Caco-2 (cell line): ENCODE measurements around the gene KERA. TPM values are rescaled to one million over a fixed set of nuclear protein-coding genes. Genes with fewer than 3 reads are reported as not detected.

Experiments used
- BruUV-seq: library from RNA; stranded (reverse); fragments of 400-500 nt; replicated peaks from 2 replicates; lab custom pipeline; 2021; lab: Mats Ljungman, UMichigan
- CTCF ChIA-PET: fragments of 300-600 bp; sonication (Branson Sonifier 250); formaldehyde crosslinking; loops from one replicate; lab custom pipeline; 2022; ENCODE audit warnings: antibody characterized with exemption; lab: Charles Lee
- POLR2A ChIA-PET: fragments of 300-600 bp; sonication (Branson Sonifier 250); formaldehyde crosslinking; loops from one replicate; lab custom pipeline; 2022; ENCODE audit warnings: antibody characterized with exemption; lab: Charles Lee
- DNase-seq, 2 experiments: peaks; one replicate each; pipeline versions ENCODE4 v3.0.0 to v3.0.0-alpha.2; 2020 to 2022
- H3K27me3 ChIP-seq: replicated peaks from 2 replicates; pipeline ENCODE4 v1.6.0; 2011; ENCODE audit warnings: low read length; ENCODE audit not compliant: control insufficient read depth, insufficient read depth
- H3K36me3 ChIP-seq: 2 replicates; pipeline ENCODE4 v1.5.1; 2011; ENCODE audit warnings: low read length; ENCODE audit not compliant: control insufficient read depth, insufficient read depth
- H3K4me1 ChIP-seq: fragments of 250-450 bp; sonication (Bioruptor Pico); 2 replicates; pipeline ENCODE4 v1.5.1; 2020; ENCODE audit warnings: mild to moderate bottlenecking
- H3K4me3 ChIP-seq: 2 replicates; pipeline ENCODE4 v1.5.1; 2011; ENCODE audit warnings: low read depth, mild to moderate bottlenecking, control low read depth, low read length
- H3K9me3 ChIP-seq: fragments of 250-450 bp; sonication (Bioruptor Pico); 2 replicates; pipeline ENCODE4 v1.5.1; 2020; ENCODE audit warnings: mild to moderate bottlenecking, moderate library complexity
- H3K27ac Mint-ChIP-seq: one replicate; pipeline ENCODE4 v1.8.0; 2022; ENCODE audit warnings: mixed read lengths; ENCODE audit not compliant: unreplicated experiment
- H3K27me3 Mint-ChIP-seq: one replicate; pipeline ENCODE4 v1.8.0; 2022; ENCODE audit warnings: mixed read lengths; ENCODE audit not compliant: insufficient read depth, unreplicated experiment
- H3K36me3 Mint-ChIP-seq: one replicate; pipeline ENCODE4 v1.8.0; 2022; ENCODE audit warnings: mild to moderate bottlenecking, mixed read lengths; ENCODE audit not compliant: insufficient read depth, unreplicated experiment
- H3K4me1 Mint-ChIP-seq: one replicate; pipeline ENCODE4 v1.8.0; 2022; ENCODE audit warnings: low read depth, mixed read lengths; ENCODE audit not compliant: unreplicated experiment
- H3K4me3 Mint-ChIP-seq: one replicate; pipeline ENCODE4 v1.8.0; 2022; ENCODE audit warnings: mild to moderate bottlenecking, moderate library complexity, mixed read lengths; ENCODE audit not compliant: unreplicated experiment
- H3K9me3 Mint-ChIP-seq: one replicate; pipeline ENCODE4 v1.8.0; 2022; ENCODE audit warnings: mixed read lengths; ENCODE audit not compliant: unreplicated experiment
- CTCF ChIP-seq, 2 experiments: fragments of 200-600 bp in 1 of 2; IDR thresholded peaks; 1 replicate in 1 of 2; 2 replicates in 1 of 2; pipeline versions ENCODE4 v1.5.1 to v1.8.0; 2011 to 2022; ENCODE audit warnings: antibody characterized with exemption in 1 of 2, control low read depth in 1 of 2, inconsistent platforms in 1 of 2, low read depth in 1 of 2, low read length in 1 of 2, mild to moderate bottlenecking in 1 of 2, moderate library complexity in 1 of 2; ENCODE audit not compliant: insufficient read depth in 1 of 2, severe bottlenecking in 1 of 2, unreplicated experiment in 1 of 2
- intact Hi-C: fragments of 100-400 bp; cut with micrococcal nuclease; formaldehyde crosslinking; loops from one replicate; pipeline ENCODE4 v1.10.0; 2022; ENCODE audit not compliant: unreplicated experiment
- total RNA-seq: library from RNA; stranded (reverse); gene quantifications from 2 replicates; pipeline ENCODE4 v1.2.3, GENCODE V29; 2022

The KERA gene
- total RNA-seq, 1 experiment from 2014 or later: not detected

- ChIA-PET CTCF (no interaction called here), POLR2A (no interaction called here)
- no TSS peak for BruUV-seq
- Mint-ChIP-seq H3K36me3 (no peaks in the 10 kb centered on the region), H3K4me1 (no peaks in the 10 kb centered on the region), H3K4me3 (no peak overlapping the region), H3K27ac (no peak overlapping the region), H3K9me3 (no peaks in the 10 kb centered on the region), H3K27me3 (no peaks in the 10 kb centered on the region)
- intact Hi-C loops: no loop called here
- no peak for DNase-seq
- TF ChIP-seq CTCF (IDR thresholded peaks at IDR 0.05; ENCODE audit: insufficient read depth in 1 of 2, low read depth in 1 of 2, low read length in 1 of 2, severe bottlenecking in 1 of 2, unreplicated experiment in 1 of 2): no peak
- Histone ChIP-seq H3K4me1 (no peaks in the 10 kb centered on the region), H3K9me3 (no peaks in the 10 kb centered on the region), H3K27me3 (no peaks in the 10 kb centered on the region), H3K36me3 (no peaks in the 10 kb centered on the region), H3K4me3 (no peak overlapping the region)
These were observed 6.8 kb upstream of the KERA start for GRCh38 chr12:91064640-91065039.

GRCh38 chr12:91061091-91061490 lies 3.3 kb upstream of the KERA start:
- Mint-ChIP-seq H3K9me3 (no peaks in the 10 kb centered on the region), H3K4me3 (no peak overlapping the region), H3K4me1 (no peaks in the 10 kb centered on the region), H3K27me3 (no peaks in the 10 kb centered on the region), H3K27ac (no peak overlapping the region), H3K36me3 (no peaks in the 10 kb centered on the region)
- Histone ChIP-seq H3K4me3 (no peak overlapping the region), H3K36me3 (no peaks in the 10 kb centered on the region), H3K4me1 (no peaks in the 10 kb centered on the region), H3K9me3 (no peaks in the 10 kb centered on the region), H3K27me3 (no peaks in the 10 kb centered on the region)
- no peak for DNase-seq
- CTCF ChIA-PET: no interaction called here
- intact Hi-C loops: no loop called here
- TF ChIP-seq CTCF (IDR thresholded peaks at IDR 0.05; ENCODE audit: insufficient read depth in 1 of 2, low read depth in 1 of 2, low read length in 1 of 2, severe bottlenecking in 1 of 2, unreplicated experiment in 1 of 2): no peak
- BruUV-seq: no TSS peak
- POLR2A ChIA-PET: no interaction called here

- CTCF ChIA-PET: no interaction called here
- intact Hi-C loops: no loop called here
- no TSS peak for BruUV-seq
- no peaks in the 10 kb centered on the region for H3K9me3 ChIP-seq
- Mint-ChIP-seq H3K4me3 (no peak overlapping the region), H3K4me1 (no peaks in the 10 kb centered on the region), H3K9me3 (no peaks in the 10 kb centered on the region), H3K27ac (no peak overlapping the region), H3K36me3 (no peaks in the 10 kb centered on the region), H3K27me3 (no peaks in the 10 kb centered on the region)
- POLR2A ChIA-PET: no interaction called here
- H3K36me3 ChIP-seq: no peaks in the 10 kb centered on the region
- no peaks in the 10 kb centered on the region for H3K27me3 ChIP-seq
- no peak for TF ChIP-seq CTCF (IDR thresholded peaks at IDR 0.05; ENCODE audit: insufficient read depth in 1 of 2, low read depth in 1 of 2, low read length in 1 of 2, severe bottlenecking in 1 of 2, unreplicated experiment in 1 of 2)
- no peaks in the 10 kb centered on the region for H3K4me1 ChIP-seq
- H3K4me3 ChIP-seq: no peak overlapping the region
- DNase-seq: no peak
These were observed 1.4 kb upstream of the KERA start for GRCh38 chr12:91059211-91059610.
